Hematopoietic multipotent progenitor cell treated with erythropoietin and hydrocortisone succinate and interleukin-3 and kit ligand, for 6 days (in vitro differentiated cells): ENCODE results near the gene NDRG3.

ENCODE experiments used
- DNase-seq: peaks from one replicate; pipeline ENCODE4 v3.0.0-alpha.2; 2015

NDRG3 gene

GRCh38 chr20:36605399-36606157, 140.3 kb downstream of the NDRG3 start, which contains the start of gene RAB5IF:
RAB5IF (plus strand) TSS chr20:36605779; CDS start chr20:36605952, 173 bp downstream.
- peak; percentile 99 for DNase-seq

- DNase-seq: peak; percentile 73
These were observed 140.9 kb downstream of the NDRG3 start for GRCh38 chr20:36604952-36605398.
